T-helper 2 cell treated with Interferon-gamma antibody and Interleukin-4, amounts not matched to agents 100 ng/mL and 5 ng/mL, for 36 hours (primary cell): Measurements from ENCODE around the gene SPOCK1. TPM values are rescaled to one million over a fixed set of nuclear protein-coding genes. Genes with fewer than 3 reads are reported as not detected.

Experiments
- intact Hi-C: fragments of 100-400 bp; cut with micrococcal nuclease; formaldehyde crosslinking; loops from one replicate; pipeline ENCODE4 v1.15.1; 2023
- total RNA-seq: library from RNA; stranded (reverse); gene quantifications from 2 replicates; pipeline ENCODE4 v1.2.3, GENCODE V29; 2022

The SPOCK1 gene
- total RNA-seq, 1 donor from 2014 or later = 0.16 TPM

DNA sequence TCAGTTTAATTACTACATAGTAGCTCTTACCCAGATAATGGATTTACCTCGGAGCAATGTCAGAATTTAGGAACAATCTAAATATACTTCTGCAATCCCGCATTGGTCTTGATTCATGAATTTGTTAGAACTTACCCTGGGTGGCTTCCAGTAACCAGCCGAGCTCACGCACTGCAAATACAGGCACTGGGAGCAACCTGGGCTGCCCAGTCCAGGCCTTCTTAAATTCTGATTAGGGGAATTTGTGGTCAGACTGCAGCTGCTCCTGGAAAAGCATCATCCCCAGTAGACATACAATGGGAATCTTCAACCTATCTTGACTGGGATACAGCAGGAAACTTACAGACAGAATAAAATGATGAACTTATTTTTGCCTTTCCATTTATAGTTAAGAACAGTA lies 270.3 kb downstream of the SPOCK1 start:
- intact Hi-C loops = no loop called here

DNA sequence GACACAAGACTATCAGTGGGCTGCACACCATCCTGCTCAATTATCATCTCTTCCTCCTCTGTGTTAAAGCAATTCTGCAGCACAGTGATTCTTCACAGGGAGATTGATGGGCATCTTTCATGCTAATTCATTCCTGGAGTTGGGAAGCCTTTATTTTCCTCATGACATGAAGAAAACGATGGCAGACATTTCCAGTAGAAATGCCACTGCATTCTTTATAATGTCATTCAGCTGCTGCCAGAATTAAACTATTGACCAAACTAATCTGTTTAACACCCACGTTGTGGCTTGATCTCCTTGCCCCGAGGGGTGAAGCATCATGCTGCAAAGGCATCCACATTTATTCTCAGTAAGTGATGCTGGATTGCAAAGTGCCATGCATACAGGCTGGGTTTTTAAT lies 273.0 kb downstream of the SPOCK1 start:
- intact Hi-C loops = no loop called here

DNA sequence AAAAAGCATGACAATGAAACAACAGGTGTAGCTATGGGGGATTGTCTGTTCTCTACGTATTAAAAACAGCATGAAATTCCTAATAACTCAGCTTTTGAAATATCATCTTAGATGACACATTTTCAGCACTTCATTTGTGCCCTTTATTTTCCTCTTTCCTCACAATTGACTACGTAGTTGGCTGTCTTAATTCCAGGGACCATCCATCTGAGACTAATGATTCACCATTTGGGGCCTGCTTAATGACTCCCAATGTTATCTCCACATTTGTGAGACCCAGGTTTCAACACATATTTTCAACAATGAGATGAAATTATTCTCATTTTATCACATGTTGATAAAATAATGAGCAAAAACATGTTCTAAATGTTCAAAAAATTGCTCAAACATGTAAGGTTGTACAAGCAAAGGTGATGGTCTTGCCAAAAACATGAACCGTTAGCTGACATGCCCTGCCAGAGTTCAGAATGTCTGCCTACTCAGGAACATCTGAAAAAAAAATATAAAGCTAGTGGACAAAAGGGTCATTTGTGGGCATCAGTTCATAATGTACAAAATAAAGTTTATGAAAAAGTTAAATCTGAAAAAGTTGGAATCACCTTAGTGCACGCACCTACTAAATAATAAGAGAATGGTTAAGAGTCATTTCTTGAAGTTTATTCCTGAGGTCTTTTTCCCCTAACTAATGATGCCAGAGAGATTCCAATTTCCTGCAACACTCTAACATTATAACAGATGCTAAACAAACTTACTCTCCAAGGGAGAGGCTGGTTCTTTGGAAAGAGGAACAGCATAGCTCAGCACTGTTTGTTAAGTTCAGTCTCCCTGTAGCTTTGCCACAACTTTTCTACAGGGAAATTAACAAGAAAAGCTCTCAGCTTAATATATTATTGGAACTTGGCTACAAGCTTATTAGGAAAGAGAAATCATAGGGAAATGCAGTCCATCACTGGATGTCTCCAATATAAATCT lies 275.5 kb downstream of the SPOCK1 start:
- intact Hi-C loops = no loop called here

DNA sequence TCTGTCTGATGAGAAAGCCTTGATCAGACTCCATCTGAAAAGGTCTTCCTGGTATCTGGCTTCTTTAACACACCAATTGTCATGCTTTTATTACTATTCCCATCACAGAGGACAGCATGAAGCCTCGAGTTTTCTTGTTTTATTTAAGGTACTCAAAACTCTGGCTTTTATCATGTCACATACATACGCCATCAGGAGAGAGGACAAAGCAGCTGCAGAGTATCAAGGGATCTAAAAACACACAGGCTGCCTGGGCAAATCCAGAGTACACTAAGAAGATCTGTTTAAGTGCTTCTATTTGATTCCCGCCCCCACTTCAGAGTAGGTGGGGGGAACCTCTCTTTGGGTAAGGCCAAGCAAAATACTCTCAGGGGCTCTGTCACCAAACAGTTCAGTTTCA lies 277.2 kb downstream of the SPOCK1 start:
- intact Hi-C loops = no loop called here

DNA sequence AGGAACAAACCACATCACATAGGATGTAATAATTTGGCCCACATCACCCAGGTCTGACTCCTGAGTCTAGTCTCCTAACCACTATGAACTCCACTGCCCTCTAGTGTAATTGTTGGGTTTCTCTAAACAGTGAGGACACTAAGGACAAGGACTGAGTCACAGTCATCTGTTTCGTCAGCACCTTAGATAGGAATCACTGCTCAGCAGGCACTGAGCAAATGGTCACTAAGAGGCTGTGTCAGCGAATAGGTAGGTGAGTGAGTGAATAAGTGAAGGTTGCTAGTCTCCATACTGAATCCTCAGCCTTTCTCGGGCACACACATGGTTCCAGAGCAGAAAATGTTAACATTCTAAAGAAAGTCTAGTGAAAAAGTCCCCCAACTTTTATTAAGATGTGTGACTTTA lies 278.6 kb downstream of the SPOCK1 start:
- intact Hi-C loops = no loop called here

DNA sequence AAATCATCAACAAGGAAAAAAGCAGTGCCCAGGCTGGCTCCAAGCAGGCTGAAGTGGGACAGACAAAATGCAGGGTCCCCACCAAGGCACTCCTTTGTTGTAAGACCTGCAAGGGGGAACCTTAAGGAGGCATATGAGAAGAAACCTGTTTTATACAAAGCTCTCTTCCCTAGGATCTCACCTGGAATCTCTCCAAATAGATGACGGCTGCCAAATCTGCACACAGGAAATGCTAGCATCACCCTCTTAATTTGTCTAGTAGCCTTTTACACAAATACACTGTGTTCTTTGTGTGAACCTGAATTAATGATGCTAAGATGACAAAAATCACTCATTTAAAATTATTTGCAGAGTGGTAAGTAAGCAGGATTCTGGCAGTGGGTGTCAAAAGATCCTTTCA lies 280.2 kb downstream of the SPOCK1 start:
- intact Hi-C loops = no loop called here

DNA sequence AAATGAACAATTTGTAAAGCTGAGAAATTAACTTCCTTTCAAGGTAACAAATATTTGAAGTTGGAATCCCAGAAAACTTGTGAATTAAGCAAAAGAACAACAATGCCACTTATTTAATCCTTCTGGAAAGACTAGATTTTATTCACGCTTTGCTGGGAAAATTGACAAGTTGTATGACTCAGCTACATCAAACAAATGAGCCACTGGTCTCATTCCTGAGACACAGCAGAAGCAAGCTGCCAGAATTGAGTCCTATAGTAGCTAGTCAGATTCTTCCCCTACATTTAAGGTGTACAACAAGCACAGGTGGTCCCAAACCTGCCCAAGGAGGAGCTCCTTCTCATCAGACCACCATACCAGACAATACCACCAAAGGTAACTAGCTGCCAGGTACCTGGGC lies 280.7 kb downstream of the SPOCK1 start:
- intact Hi-C loops = no loop called here

DNA sequence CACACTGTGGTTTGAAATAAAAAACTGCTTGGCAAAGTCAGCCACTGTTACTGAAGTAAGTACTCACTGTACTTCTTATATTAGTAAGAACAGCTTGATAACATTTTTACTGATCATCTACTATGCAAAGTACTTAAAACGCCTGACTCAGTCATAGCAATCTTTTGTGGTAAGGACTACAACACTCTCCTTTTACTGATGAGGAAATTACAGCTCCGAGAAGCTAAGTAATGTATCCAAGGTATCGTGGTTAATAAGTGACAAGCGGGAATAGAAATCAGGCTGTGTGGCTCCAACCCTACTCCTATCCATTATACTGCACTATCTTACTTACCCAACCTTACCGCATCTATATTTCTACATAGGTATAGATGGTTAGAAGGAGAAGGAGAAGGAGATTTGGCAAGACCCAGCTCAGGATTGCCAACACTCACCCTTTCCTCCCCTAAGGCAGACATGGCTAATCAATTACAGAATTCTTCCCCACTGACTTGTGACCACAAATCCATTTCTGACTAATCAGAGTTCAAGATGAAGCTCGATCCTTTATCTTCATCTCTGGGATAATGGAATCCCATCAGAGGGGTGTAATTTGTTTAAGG lies 281.4 kb downstream of the SPOCK1 start:
- intact Hi-C loops = no loop called here

DNA sequence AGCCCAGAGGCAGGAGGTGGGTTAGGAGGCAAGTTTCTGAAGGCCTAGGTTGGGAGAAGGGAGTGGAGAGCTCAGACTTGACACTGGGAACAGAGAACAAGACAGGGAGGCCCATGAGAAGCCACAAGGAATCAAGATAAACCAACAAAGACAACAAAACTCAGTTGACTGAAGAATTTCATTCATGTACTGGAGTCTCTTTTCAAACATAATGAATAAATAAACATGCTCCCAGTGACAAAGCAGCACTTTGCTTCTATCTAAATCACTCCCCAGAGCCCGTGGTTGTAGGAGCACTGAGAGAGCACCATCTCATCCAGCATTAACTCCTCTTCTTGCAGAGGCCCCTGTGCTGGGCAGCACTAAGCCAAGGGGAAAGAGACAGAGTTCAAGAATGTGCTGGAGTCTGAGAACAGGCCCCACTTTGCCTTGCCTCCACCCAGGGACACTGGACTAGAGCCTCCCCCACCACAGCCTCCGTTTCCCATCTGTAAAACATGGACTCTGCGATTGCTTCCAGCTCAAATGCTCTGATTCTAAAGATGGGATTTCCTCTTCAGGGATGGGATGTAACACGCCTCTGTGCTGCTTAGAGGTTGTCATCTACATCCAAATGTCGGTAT lies 282.0 kb downstream of the SPOCK1 start:
- intact Hi-C loops = no loop called here

DNA sequence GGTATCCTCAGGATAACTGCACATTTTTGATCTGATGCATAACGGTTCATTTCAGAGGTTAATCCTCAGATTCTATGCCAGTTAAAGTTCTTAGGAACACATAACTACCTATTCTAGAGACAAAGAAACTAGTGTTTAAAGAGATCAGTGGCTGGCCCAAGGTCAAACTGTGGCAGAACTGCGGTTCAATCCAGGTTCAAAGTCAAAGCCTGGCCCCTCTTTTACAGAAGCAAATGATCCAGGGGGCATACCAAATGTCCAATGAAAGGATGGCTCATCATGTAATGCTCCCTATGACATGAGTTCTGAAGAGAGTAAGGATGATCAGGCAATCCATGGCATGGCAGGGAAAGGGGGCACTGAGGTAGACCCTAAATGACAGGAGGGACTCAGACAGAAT lies 283.3 kb downstream of the SPOCK1 start:
- intact Hi-C loops = no loop called here

DNA sequence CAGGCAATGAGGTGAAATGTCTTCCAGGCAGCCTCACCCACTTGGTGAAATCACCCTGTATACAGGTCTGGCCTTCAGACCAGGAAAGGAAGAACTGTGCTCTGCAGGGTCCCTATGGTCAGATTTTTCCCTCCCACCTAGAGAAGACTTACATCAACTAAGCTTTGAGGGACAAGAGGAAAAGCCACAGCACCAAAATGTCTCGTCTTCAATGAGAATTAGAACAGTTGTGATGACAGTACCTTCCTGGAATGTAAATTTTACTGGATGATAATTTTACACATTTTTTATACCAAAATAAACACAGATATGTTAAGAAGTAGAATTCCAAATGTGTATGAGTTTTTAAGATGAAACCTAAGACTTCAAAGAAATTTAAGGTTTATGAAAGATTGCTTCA lies 283.9 kb downstream of the SPOCK1 start:
- intact Hi-C loops = no loop called here

DNA sequence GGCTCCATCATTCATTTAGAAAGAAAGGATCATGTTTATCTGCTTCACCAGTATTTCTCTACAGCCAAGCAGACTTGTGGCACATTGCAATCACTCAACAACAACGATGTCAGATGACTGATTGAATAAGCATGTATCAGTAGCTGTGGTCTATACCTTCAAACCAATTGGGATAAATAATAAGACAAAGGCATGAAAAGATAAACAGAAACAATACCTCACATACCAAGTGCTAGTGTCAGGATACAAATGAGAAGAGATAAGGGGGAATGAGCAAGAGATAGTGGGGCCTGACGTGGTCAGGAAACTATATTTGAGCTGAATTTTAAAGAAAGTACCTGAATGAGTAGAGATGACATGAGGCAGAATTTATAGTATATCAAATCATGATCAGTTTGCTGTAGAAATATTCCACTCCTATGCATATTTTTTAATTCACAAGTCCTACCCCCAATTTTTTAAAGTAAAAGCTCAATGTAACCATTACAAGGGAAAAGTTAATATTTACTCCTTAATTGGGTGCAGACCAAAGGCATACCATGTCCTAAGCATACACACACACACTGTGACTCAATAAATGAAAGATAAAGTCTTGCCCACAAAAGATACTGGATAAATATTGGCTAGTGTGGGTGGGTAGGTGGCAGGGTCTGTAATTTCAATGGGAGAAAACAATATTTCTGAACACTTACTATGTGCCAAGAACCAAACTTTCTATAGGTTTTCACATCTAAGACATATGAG lies 284.5 kb downstream of the SPOCK1 start:
- intact Hi-C loops = no loop called here

DNA sequence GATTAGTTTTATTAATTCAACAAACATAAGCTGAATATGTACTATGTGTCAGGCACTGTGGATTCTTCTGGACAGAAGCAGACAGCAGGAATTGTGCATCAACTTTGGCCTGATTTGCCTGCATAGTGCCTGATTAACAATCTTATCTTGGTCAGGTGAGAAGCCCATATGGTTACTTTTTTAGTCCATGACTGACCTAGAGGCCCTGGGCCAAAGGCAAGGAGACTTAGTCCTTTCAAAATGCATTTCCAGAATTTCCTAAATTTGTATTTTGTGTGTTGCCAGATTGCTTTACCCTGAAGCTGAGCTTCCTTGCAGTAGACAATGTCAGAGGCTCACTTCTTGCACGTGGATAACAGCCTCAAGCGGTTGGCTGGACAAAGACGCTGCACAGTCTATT lies 286.7 kb downstream of the SPOCK1 start:
- intact Hi-C loops = no loop called here

DNA sequence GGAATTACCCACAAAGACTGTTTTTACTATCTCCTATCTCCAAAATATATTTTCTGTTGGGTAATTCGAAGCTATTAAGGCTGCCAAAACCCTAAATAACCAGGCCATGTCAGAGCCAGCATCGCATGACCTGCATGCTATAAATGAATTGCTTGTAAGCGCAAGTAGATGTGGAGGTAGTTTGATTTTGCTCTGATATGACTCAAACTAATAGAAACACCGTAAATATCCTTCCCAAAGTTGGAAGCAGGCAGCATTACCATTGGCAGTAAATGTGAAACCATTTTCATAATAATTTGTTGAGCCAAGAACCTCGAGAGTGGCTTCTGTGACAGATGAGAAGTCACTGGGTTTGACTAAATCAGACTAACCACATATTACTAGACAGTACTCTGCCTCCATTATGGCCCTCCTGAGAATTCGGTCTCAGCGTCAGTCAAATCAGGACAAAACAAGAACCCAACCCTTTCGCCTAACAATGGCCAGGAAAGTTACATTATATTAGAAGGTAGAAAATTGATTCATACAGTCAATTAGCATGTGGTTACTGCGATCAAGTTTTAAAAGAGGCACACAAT lies 289.8 kb downstream of the SPOCK1 start:
- intact Hi-C loops = no loop called here

DNA sequence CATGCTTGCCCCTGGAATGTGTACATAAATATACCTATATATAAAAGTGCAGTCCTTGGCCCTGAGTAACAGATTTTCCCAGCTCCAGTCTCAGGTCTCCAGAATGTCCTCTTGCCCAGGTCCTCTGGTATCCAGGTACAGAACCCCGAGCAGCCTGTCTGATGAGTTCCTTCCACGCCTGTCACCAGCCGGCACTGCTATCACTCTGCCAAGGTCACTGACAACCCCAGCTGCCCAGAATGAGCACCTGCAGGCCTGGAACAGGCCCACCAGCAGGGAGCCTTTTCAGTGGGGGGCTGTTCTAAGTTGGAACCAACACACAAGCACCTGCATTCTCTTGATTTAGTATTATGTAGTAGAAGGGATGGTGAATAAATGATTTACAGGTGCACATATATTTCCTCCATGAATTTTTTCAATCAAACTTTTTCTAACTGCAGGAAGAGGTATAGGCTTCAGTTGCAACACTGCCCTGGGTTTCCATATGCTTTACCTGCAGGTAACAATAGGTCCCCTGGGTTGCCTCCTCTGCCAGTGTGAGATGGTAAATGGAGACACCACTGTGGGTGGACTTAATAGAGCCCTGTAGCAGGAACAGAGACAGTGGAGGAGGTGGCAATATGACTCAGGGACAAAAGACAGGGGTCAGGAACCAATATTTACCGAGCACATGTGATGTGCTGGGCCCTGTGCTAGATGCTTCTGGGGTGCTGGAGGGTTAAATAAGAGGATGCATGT lies 291.9 kb downstream of the SPOCK1 start:
- intact Hi-C loops = no loop called here

DNA sequence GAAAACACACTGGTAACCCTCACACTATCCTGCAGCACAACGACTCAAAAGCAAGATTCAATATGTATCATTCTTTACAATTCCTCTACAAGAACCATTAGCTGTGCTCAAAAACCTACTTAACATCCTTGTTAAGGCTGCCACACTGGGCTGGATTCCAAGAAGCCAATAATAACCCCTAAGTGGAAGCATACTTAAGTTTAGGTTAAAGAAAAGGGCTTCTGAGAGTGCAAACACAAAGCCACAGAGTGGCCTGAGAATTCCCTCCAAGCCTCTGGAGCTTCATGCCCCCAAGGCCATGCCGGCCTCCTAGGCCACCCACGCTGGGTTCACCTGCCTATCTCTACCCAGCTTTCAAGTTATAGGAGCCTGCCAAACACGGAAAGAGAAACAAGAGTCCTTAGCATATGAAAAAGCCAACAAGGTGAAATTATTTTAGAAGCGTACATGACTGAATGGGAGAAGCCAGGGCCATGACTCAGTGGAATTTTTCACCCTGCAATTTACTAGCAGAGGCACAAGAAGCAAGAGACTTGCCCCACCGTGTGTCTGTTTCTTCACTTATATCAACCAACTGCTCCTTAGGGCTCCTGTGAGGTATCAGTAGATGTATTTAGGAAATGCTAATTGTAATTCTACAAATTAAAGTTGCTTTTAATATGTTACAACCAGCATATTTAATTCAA lies 293.0 kb downstream of the SPOCK1 start:
- intact Hi-C loops = no loop called here

DNA sequence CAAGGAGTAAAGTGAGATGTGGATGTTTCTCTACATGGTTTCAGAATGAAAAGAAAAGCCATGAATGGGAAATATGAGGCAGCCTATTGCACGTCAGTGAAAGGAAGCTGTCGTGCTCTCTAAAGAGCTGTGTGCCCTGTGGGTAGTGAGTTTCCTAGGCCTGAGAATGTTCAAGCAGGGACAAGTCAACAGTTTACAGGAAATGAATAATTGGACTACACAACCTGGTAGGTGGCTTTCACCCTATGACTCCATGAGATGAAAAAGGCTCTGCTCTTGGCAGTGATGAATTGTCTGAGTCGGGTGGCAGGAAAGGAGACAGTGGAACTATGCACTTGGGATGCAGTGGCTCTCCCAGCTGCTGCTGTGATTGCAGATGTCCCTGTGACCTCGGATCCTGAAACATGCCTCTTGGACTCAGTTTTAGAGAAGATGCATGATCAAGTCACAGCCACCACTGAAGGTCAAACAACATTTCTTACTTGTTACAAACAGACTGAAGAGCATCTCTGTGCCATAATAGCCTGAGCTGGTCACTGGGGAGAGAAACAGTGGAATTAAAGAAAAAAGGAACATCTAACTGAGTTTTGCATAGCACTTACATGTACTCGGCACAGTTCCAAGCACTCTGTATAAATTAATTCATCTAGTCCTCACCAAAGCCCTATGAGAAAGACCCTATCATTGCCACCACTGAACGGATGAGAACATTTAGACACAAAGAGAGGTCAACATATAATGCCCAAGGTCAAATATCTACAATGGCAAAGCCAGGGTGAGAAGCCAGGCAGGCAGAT lies 293.7 kb downstream of the SPOCK1 start:
- intact Hi-C loops = no loop called here

DNA sequence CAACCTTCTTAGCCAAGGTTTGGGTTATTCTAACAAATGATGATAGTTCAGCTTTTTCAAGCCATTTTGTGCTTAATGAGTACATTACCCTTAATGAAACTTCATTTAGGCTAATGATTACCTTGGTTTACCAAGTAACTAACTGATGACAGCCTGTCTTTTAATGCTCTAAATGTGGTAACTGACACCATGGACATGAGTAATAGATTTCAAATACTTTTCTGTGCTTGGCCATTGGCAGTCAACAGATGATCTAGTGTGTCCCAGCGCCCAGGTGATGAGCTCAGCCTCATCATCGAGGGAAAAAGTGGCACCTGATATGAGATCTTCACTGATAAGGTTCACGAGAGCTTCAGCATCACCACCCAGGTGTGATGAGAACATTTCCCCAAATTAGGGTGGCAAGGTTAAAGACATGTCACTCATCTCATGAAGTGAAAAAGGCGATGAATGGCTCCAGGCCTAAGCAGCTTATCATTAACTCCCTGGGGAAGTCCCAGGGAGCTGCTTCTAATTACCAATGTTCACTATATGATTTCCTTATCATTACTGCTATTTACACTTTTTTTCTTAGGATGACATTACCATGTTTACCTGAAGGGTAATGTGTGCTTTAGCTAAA lies 296.0 kb downstream of the SPOCK1 start:
- intact Hi-C loops = no loop called here

DNA sequence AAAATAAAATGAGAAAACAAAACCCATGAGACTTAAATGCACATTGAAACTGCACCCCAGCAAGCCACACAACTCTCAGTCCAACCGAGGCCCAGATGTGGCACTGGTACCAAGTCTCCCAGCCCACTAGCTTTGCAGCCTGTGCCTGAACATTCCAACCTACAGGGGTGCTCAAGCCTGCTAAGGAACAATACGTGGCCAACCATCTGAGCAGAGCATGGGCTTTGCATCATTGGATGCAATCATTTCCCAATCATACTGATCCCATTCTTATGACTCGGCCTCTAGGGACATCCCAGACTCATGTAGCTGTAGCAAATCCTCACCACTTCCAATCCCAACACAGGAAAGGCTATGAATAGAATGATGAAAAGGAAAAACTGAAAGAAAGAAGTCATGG lies 297.2 kb downstream of the SPOCK1 start:
- intact Hi-C loops = no loop called here
